Spinal cord (tissue), 10 donors: ENCODE measurements around the gene KIRREL3. TPM values are rescaled to one million over a fixed set of nuclear protein-coding genes. Genes with fewer than 3 reads are reported as not detected.

Experiments
- DNase-seq, 6 donors: peaks; one replicate each; pipeline versions ENCODE4 v3.0.0 to v3.0.0-alpha.2; 2013 to 2015; ENCODE audit warnings: low spot score in 6 of 6, low read depth in 4 of 6
- H3K27ac ChIP-seq: one replicate; pipeline ENCODE4 v1.5.1; 2013; ENCODE audit warnings: low read depth, low read length, control low read depth
- H3K27me3 ChIP-seq: one replicate; pipeline ENCODE4 v1.6.1; 2013; ENCODE audit warnings: low read length; ENCODE audit not compliant: control insufficient read depth, insufficient read depth
- H3K36me3 ChIP-seq: one replicate; pipeline ENCODE4 v1.6.1; 2013; ENCODE audit warnings: low read length; ENCODE audit not compliant: control insufficient read depth, insufficient read depth
- H3K4me1 ChIP-seq: one replicate; pipeline ENCODE4 v1.6.1; 2013; ENCODE audit warnings: low read length; ENCODE audit not compliant: control insufficient read depth, insufficient read depth
- H3K4me3 ChIP-seq: one replicate; pipeline ENCODE4 v1.5.1; 2013; ENCODE audit warnings: low read depth, low read length, control low read depth
- H3K9me3 ChIP-seq: one replicate; pipeline ENCODE4 v1.6.1; 2013; ENCODE audit warnings: low read length; ENCODE audit not compliant: control insufficient read depth, insufficient read depth
- WGBS: methylation state at CpG from one replicate; pipeline ENCODE4 v1.1.5; 2013; ENCODE audit warnings: missing lambda C conversion rate; ENCODE audit not compliant: insufficient coverage; 5-methylcytosine and 5-hydroxymethylcytosine counted together
- polyA plus RNA-seq, 2 donors: library from polyadenylated mRNA; unstranded; fragments of 120-200 nt; gene quantifications; one replicate each; pipeline ENCODE4 v1.2.1, GENCODE V29; 2013; ENCODE audit not compliant: insufficient read length in 2 of 2
- total RNA-seq, 2 donors: library from RNA; depleted of rRNA in 1 of 2; stranded (reverse); fragments of 120-200 nt in 1 of 2; fragments of >200 nt in 1 of 2; gene quantifications; one replicate each; pipeline versions ENCODE4 v1.2.3 to v1.2.4, GENCODE V29; 2013 to 2014
- donor health status: healthy.

Gene KIRREL3
- total and polyA plus RNA-seq, 4 donors, result 10.0 to 58.1 (median 31.7) TPM

DNA sequence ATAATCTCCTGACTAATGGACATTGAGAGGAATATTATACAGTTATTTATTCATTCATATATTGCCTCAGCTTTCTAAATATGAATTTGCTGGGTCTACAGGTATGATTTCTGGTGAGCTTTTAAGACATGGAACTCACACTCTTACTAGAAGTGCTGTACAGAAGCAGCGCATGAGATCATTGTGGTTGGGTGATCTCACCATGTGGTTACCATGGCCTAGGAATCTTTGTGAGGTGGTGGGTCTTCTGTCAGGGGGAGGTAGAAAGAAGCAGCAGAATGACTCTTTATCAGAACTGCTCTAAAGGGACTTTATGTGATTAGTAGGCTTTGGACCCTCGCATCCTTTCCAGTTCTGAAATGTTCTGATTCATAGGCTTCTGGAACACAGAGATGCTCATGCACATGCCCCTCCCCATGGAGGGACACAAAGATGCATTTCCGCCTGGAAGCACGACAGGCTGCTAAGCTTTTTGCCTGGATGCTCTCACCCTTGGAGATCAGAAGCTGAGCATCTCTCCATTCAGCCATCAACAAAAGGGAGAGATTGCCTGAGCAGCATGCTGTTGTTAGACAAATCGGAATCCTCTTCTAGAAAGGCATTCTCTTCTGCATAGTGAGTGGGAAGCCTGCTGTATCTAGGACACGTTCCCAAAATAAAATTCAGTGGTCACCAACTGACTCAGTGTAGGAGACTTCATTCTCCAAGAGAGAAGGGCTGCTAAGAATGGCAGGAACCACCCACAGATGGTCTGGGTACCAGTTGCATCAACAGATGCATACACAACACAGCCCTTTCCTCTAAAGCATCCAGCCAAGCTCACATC lies 51.3 kb downstream of the KIRREL3 start:
- Histone ChIP-seq H3K36me3 (no peaks in the 10 kb centered on the region), H3K4me1 (peaks cover 7% of the 10 kb centered on the region), H3K27me3 (no peaks in the 10 kb centered on the region), H3K9me3 (no peaks in the 10 kb centered on the region), H3K4me3 (no peak overlapping the region), H3K27ac (no peak overlapping the region)
- 50% methylated on average over 4 of the region's 6 CpGs for WGBS
- peak in 1 of 6 donors; percentile 38 for DNase-seq

DNA sequence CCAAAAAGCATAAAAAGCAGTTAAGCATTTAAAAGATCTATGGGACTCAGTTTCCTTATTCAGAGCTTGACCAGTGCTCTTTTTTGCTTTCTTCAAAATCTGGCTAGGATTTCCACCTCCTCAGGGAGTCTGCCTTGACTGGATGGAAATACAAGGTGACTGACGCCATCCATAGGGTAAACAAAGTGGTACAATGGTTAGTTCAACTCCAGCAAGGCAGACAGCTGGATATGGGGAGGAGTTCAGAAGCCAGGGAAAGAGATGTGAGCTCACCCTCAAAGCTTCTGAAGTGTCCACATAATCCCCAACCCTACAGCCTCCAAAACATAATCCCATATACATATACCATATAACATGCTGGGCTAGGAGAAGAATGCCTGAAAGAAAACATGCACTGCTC lies 52.0 kb downstream of the KIRREL3 start:
- no peak overlapping the region for H3K27ac ChIP-seq
- WGBS, result no CpG with 5 or more reads among the region's 1 CpG
- no peak for DNase-seq
- peaks cover 9% of the 10 kb centered on the region for H3K4me1 ChIP-seq
- H3K4me3 ChIP-seq, result no peak overlapping the region
- no peaks in the 10 kb centered on the region for H3K9me3 ChIP-seq
- H3K36me3 ChIP-seq, result no peaks in the 10 kb centered on the region
- no peaks in the 10 kb centered on the region for H3K27me3 ChIP-seq

DNA sequence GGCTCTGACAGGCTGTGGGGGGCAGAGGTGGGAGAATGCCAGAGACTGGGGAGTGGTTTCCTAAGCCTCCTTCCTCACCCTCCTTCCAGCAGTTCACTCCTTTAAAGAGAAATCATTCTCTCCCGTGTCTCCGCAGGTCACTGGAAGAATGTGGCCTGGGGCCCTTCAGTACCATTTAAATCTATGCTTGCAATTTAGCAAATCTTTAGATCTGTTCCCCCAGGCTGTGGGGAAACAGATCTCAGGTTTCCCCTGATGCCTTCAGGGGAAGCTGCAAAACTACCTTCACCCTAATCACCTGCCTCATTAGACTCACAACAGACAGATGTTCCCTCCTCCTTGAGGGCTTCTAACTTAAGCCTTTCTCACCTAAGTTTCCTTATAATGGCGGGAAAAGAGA lies 55.3 kb downstream of the KIRREL3 start:
- no peak for DNase-seq
- Histone ChIP-seq H3K36me3 (no peaks in the 10 kb centered on the region), H3K4me3 (no peak overlapping the region), H3K27ac (no peak overlapping the region), H3K4me1 (peaks cover 13% of the 10 kb centered on the region), H3K27me3 (no peaks in the 10 kb centered on the region), H3K9me3 (no peaks in the 10 kb centered on the region)
- WGBS, result 51% methylated on average over 2 of the region's 3 CpGs

DNA sequence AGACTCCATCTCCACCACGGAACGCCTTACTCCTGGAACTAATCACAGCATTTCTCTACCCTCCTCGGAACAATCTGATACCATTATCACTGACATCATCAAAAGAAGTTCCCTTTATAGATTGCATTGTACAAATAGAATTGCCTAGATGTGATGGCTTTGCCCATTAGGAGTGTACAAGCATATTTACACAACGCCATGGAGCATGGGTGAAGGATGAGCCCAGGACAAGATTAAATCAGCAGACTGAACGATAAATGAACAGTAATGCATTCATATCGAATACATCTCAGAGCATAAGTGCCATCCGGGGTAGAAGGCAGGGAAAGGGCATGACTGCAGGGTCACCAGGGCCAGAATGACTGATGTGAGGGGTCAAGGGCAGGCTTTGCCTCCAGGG lies 57.3 kb downstream of the KIRREL3 start:
- H3K36me3 ChIP-seq, result no peaks in the 10 kb centered on the region
- 90% methylated on average over 4 of the region's 7 CpGs for WGBS
- peaks cover 13% of the 10 kb centered on the region for H3K4me1 ChIP-seq
- DNase-seq, result no peak
- H3K4me3 ChIP-seq, result no peak overlapping the region
- H3K27me3 ChIP-seq, result no peaks in the 10 kb centered on the region
- H3K9me3 ChIP-seq, result no peaks in the 10 kb centered on the region
- no peak overlapping the region for H3K27ac ChIP-seq

DNA sequence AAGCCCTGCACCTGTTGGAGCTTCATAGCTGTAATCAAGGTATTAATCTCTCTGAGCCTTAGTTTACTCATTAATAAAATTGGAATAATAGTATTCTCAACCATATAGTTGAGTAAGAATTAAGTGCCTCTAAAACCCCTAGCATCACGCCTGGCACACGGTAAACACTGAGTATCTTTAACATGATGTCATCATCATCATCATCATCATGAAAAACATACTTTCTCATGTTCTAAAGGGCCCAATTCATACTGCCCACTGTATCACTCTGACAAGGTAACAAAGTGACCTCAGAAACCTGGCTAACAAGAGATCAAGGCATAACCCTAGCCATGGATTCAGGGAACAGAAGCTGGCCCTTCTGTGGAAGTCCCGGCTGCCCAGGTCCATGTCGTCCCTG lies 58.4 kb downstream of the KIRREL3 start:
- WGBS, result 96% methylated on average over 4 of the region's 4 CpGs
- DNase-seq, result no peak

DNA sequence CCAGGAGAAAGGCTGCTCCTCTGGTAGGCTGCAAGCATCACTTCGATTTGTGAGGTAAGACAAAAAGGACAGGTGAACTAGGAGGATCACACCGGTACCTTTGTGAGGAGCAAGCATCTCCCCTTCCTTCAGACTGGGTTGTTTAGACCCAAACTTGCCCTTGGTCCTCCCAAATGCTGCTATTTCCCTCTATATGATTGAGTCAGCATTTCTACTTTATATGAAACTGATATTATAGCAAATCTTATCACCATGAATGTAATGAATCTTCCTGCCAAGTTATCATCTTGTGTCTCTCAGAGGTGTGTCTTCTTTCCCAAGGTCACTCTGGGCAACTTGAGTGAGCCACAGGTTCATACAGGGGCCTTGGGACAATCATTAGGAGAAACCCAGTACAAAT lies 61.0 kb downstream of the KIRREL3 start:
- Histone ChIP-seq H3K27ac (no peak overlapping the region), H3K4me3 (no peak overlapping the region), H3K27me3 (no peaks in the 10 kb centered on the region), H3K4me1 (peaks cover 8% of the 10 kb centered on the region), H3K36me3 (no peaks in the 10 kb centered on the region), H3K9me3 (no peaks in the 10 kb centered on the region)
- WGBS, result 81% methylated on average over 2 of the region's 2 CpGs
- no peak for DNase-seq

More for the DNA sequence above, 58.4 kb downstream of the KIRREL3 start:
- H3K36me3 ChIP-seq, result no peaks in the 10 kb centered on the region
- no peak overlapping the region for H3K27ac ChIP-seq
- no peaks in the 10 kb centered on the region for H3K9me3 ChIP-seq
- H3K4me3 ChIP-seq, result no peak overlapping the region
- no peaks in the 10 kb centered on the region for H3K27me3 ChIP-seq
- H3K4me1 ChIP-seq, result peaks cover 13% of the 10 kb centered on the region

DNA sequence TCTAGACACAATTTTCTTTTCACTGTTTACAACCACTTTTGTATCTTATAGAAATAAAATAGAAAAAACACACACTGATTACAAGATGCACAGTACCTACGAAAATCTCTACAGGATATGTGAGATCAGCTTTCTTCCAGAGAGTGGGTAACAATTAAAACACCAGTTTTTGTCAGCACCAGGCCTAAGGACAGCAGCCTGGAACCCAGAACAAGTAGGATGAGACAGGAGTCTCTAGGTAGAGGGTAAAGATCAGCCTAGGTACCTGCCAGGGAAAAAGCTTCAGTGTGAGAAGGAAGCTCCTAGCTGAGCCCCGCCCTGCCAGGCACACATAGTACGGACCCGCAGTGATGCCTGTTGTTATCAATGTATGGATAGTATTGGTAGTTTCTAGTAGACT lies 61.9 kb downstream of the KIRREL3 start:
- no peaks in the 10 kb centered on the region for H3K27me3 ChIP-seq
- H3K4me3 ChIP-seq, result no peak overlapping the region
- DNase-seq, result no peak
- peaks cover 4% of the 10 kb centered on the region for H3K4me1 ChIP-seq
- H3K27ac ChIP-seq, result no peak overlapping the region
- WGBS, result 93% methylated on average over 3 of the region's 4 CpGs
- no peaks in the 10 kb centered on the region for H3K9me3 ChIP-seq
- no peaks in the 10 kb centered on the region for H3K36me3 ChIP-seq

DNA sequence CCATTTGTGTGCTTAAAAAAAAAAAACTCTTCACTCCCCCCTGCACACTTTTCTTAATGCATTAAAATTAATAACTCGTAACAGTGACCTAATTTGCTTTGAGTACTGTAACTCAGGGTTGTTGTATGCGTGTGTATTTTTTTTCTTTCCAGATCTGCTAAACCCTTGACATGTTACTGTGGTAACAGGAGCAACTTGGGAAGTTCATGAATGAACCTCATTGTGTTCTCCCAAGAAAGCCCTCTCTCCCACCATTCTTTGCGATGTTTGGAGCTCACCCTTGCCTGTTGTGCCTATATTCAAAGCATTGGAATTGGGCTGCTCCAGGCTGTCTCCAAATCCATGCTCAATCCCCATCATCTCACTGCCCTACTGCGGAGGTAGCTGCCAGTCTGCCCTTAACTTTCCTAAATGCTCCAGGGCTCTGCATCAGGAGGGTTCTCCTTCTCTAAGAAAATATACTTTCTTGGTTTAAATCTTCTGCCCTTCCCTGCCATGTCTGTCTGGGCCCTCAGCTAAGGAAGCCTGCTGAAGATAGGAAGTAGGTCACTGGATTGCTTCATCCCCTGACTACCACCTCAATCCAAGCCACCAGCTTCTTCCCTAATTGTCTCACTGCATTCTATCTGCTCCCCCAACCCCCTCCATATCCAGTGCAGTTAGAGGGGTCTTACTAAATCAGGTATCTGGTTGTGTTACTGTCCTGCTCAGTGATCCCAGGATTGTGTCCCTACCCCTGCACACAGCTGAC lies 70.3 kb downstream of the KIRREL3 start:
- peak overlapping the region; percentile 91 for H3K27ac ChIP-seq

DNA sequence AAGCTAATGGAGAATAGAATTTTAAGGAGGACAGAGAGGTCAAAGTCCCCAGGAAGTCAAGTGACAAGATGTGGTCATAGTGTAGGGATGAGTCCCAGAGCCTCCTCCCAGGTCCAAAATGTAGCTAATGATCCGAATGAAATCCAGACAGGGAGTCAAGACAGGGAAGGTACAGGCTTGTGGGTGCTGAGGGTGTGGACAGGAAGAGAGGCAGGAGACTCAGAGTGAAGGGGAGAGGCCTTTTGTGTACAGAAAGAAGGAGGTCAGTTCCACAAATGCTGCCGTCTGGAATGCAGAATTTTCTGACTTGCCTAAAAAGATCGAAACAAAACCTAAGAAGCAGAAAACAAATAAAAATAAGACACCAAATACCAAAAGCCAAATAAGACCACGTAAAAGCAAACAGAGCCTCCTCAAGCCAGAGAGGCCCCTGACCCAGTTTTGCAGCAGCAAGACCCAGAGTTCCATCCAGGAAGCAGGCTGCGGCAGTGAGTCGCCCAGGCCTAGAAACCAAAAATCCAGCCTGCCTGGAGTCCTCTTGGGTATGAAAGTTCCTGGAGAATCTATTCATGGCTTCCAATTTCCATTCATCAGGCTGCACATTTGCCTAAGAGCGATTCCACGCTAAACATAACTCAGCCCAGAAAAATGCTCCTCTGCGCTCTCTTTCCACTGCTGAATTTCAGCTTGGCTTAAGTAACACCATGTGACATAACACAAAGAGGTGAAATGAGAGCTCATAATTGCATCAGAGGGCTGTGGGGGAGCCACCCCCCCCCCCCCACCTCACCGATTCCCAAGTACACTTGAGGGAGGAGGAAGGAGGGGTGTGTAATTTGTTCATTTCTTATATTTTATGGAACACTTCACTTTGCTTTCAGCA lies 71.2 kb downstream of the KIRREL3 start:
- H3K27ac ChIP-seq, result peak overlapping the region; percentile 91
- no peaks in the 10 kb centered on the region for H3K27me3 ChIP-seq
- 72% methylated on average over 3 of the region's 10 CpGs for WGBS
- DNase-seq, result peak in 5 of 6 donors; percentile 26 to 86 (median 40)
- peaks cover 62% of the 10 kb centered on the region for H3K4me1 ChIP-seq
- no peak overlapping the region for H3K4me3 ChIP-seq
- no peaks in the 10 kb centered on the region for H3K9me3 ChIP-seq
- H3K36me3 ChIP-seq, result no peaks in the 10 kb centered on the region

More for the DNA sequence above, 70.3 kb downstream of the KIRREL3 start:
- Histone ChIP-seq H3K4me1 (peaks cover 54% of the 10 kb centered on the region), H3K4me3 (no peak overlapping the region), H3K9me3 (no peaks in the 10 kb centered on the region), H3K27me3 (no peaks in the 10 kb centered on the region), H3K36me3 (no peaks in the 10 kb centered on the region)
- whole genome bisulfite sequencing, result 27% methylated on average over 2 of the region's 4 CpGs
- peak in 5 of 6 donors; percentile 35 to 87 (median 62) for DNase-seq
